Transverse colon (tissue), 4 donors: ENCODE data around the gene RRP1B. TPM values are rescaled to one million over a fixed set of nuclear protein-coding genes. Genes with fewer than 3 reads are reported as not detected.

Experiments
- DNase-seq: peaks from one replicate; pipeline ENCODE4 v3.0.0-alpha.2; 2019
- H3K27ac ChIP-seq, 4 donors: fragments of 200-600 bp; sonication (generic); 2 replicates each; pipeline ENCODE4 v1.5.1; 2016 to 2018; ENCODE audit warnings: inconsistent platforms in 4 of 4
- H3K27me3 ChIP-seq: fragments of 200-600 bp; sonication (generic); 2 replicates; pipeline ENCODE4 v1.5.1; 2017; ENCODE audit warnings: inconsistent platforms
- H3K36me3 ChIP-seq, 4 donors: fragments of 200-600 bp; sonication (generic); 2 replicates each; pipeline ENCODE4 v1.5.1; 2017 to 2019; ENCODE audit warnings: inconsistent platforms in 4 of 4
- H3K4me1 ChIP-seq, 4 donors: fragments of 200-600 bp; sonication (generic); 2 replicates each; pipeline ENCODE4 v1.5.1; 2017 to 2020; ENCODE audit warnings: inconsistent platforms in 4 of 4
- H3K4me3 ChIP-seq, 4 donors: fragments of 200-600 bp; sonication (generic); 1 replicate in 1 of 4; 2 replicates in 3 of 4; pipeline versions ENCODE4 v1.5.1 to v1.6.1; 2017 to 2019; ENCODE audit warnings: inconsistent platforms in 4 of 4
- H3K9me3 ChIP-seq, 2 donors: fragments of 200-600 bp; sonication (generic); 2 replicates each; pipeline ENCODE4 v1.5.1; 2017 to 2019; ENCODE audit warnings: inconsistent platforms in 2 of 2
- EP300 ChIP-seq: sonication (generic); formaldehyde crosslinking; IDR thresholded peaks from one replicate; pipeline ENCODE4 v1.6.1; 2017; ENCODE audit warnings: antibody characterized with exemption, low read depth
- POLR2A ChIP-seq: fragments of 450-650 bp; IDR thresholded peaks from one replicate; pipeline ENCODE4 v1.6.1; 2016; ENCODE audit warnings: antibody characterized with exemption, mild to moderate bottlenecking, moderate library complexity
- POLR2AphosphoS5 ChIP-seq, 3 donors: sonication (generic); formaldehyde crosslinking; IDR thresholded peaks; one replicate each; pipeline ENCODE4 v1.6.1; 2016; ENCODE audit warnings: antibody characterized with exemption in 3 of 3
- WGBS, 2 donors: methylation state at CpG; one replicate each; pipeline ENCODE4 v1.1.5; 2018; ENCODE audit warnings: low coverage in 1 of 2; 5-methylcytosine and 5-hydroxymethylcytosine counted together
- in situ Hi-C, 4 donors: fragments of 200-750 bp; cut with MboI; loops; one replicate each; pipeline versions ENCODE4 v1.15.0 to v1.15.1; 2017; ENCODE audit warnings: low sequenced_read_pairs in 3 of 4, low pct_ligation_motif_present in 1 of 4, low pct_unique_long_range_greater_than_20kb in 1 of 4
- intact Hi-C: fragments of 100-400 bp; cut with DNase I; formaldehyde crosslinking; loops from one replicate; pipeline ENCODE4 v1.15.1; 2023; ENCODE audit warnings: low total_unique reads
- total RNA-seq, 4 donors: library from RNA; depleted of rRNA; stranded (reverse); fragments of >200 nt; gene quantifications; one replicate each; pipeline ENCODE4 v1.1.0, GENCODE V29; 2016
- TF ChIP-seq, protein P1 (sequence below), 5 experiments: fragments of 200-600 bp in 3 of 5; fragments of 450-650 bp in 2 of 5; sonication (generic) in 3 of 5; IDR thresholded peaks; 1 replicate in 2 of 5; 2 replicates in 3 of 5; pipeline ENCODE4 v1.5.1; 2016 to 2017; ENCODE audit warnings: antibody characterized with exemption in 5 of 5, inconsistent platforms in 3 of 5, mild to moderate bottlenecking in 2 of 5, moderate library complexity in 1 of 5

Gene RRP1B
- total RNA-seq, 4 donors from 2014 or later, result 6.0 to 15.4 (median 12.0) TPM

DNA sequence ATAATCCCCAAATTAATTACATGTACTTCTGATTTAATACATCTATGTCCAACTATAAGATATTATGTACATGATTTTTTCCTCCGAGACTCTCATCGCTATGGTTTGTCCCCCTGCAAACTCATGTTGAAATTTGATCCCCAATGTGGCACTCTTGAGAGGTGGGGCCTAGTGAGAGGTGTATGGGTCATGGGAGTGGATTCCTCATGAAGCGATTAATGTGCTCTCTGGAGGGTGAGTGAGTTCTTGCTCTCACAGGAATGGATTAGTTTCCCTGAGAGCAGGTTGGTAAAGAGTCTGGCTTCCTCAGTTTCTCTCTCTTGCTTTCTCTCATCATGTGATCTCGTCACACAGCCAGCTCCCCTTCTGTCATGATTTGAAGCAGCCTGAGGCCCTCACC, 16.2 kb upstream of the RRP1B start:
- H3K27ac ChIP-seq, result no peak overlapping the region
- TF ChIP-seq POLR2A, result no peak
- TF ChIP-seq, protein P1, sequence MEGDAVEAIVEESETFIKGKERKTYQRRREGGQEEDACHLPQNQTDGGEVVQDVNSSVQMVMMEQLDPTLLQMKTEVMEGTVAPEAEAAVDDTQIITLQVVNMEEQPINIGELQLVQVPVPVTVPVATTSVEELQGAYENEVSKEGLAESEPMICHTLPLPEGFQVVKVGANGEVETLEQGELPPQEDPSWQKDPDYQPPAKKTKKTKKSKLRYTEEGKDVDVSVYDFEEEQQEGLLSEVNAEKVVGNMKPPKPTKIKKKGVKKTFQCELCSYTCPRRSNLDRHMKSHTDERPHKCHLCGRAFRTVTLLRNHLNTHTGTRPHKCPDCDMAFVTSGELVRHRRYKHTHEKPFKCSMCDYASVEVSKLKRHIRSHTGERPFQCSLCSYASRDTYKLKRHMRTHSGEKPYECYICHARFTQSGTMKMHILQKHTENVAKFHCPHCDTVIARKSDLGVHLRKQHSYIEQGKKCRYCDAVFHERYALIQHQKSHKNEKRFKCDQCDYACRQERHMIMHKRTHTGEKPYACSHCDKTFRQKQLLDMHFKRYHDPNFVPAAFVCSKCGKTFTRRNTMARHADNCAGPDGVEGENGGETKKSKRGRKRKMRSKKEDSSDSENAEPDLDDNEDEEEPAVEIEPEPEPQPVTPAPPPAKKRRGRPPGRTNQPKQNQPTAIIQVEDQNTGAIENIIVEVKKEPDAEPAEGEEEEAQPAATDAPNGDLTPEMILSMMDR (IDR thresholded peaks at IDR 0.05), result no peak
- no peak for TF ChIP-seq EP300
- no peak for TF ChIP-seq POLR2AphosphoS5 (IDR thresholded peaks at IDR 0.05)
- intact Hi-C loops (no loop called here), in situ Hi-C loops (no loop called here)
- no peaks in the 10 kb centered on the region for H3K36me3 ChIP-seq
- H3K9me3 ChIP-seq, result no peaks in the 10 kb centered on the region
- no peak for DNase-seq
- H3K4me3 ChIP-seq, result no peak overlapping the region
- peaks cover 0 to 21% (median 10%) of the 10 kb centered on the region in 4 donors for H3K4me1 ChIP-seq
- 94 to 100% methylated on average over 4 of the region's 4 CpGs for WGBS, 2 donors
- no peaks in the 10 kb centered on the region for H3K27me3 ChIP-seq

DNA sequence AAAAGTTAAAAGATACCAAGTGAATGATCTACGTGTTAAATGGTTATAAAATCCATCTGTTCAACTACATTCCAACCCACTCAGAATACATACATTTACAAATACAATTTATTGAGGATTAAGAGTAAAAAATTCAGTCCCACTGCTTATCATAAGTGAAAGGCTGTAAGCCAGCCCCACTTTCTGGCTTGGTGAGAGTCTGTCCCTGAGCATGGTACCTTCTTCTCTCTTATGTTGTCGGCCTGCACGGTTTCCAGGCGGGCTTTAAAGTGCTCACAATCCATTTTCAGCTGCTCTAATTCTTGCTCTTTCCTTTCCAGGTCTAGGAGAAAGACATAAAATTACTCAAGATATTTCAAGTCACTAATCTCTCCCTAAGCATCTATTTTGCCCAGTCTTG, 15.3 kb upstream of the RRP1B start:
- no peak for TF ChIP-seq POLR2AphosphoS5 (IDR thresholded peaks at IDR 0.05)
- TF ChIP-seq, protein P1 (IDR thresholded peaks at IDR 0.05), result no peak
- no peak for TF ChIP-seq POLR2A
- no peak for TF ChIP-seq EP300
- no peak for DNase-seq
- Histone ChIP-seq H3K9me3 (no peaks in the 10 kb centered on the region), H3K27me3 (no peaks in the 10 kb centered on the region), H3K27ac (no peak overlapping the region), H3K4me3 (no peak overlapping the region), H3K4me1 (peaks cover 0 to 21% (median 10%) of the 10 kb centered on the region in 4 donors), H3K36me3 (no peaks in the 10 kb centered on the region)
- WGBS, 2 donors, result 86 to 95% methylated on average over 2 to 4 of the region's 4 CpGs
- in situ Hi-C loops, result no loop called here
- intact Hi-C loops, result no loop called here

DNA sequence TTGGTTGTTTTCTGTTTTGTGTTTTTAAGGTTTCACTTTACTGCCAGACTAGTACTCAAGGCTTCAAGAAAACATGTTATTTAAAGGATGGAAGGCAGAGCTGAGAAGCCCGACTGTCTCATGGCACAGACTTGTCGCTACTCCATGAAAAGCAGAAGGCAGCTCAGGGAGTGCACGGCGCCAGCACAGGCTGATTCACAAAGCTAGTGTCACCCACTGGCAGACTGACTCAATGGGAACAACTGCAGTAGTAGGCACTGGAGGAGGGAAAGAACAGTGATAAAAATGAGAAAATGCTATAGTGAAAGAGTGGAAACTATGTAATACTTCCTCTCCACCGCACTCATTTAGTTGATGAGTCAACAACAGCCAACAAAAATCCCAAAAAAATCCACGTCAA, 14.8 kb upstream of the RRP1B start:
- Histone ChIP-seq H3K36me3 (no peaks in the 10 kb centered on the region), H3K9me3 (no peaks in the 10 kb centered on the region), H3K27ac (peak overlapping the region in 1 of 4 donors; percentile 3), H3K4me3 (no peak overlapping the region), H3K27me3 (no peaks in the 10 kb centered on the region), H3K4me1 (peaks cover 0 to 21% (median 10%) of the 10 kb centered on the region in 4 donors)
- intact Hi-C loops, result no loop called here
- 74% methylated on average over 4 to 6 of the region's 6 CpGs for WGBS, 2 donors
- TF ChIP-seq POLR2AphosphoS5 (IDR thresholded peaks at IDR 0.05) (no peak), EP300 (no peak), POLR2A (no peak)
- TF ChIP-seq, protein P1 (IDR thresholded peaks at IDR 0.05), result no peak
- DNase-seq, result no peak
- in situ Hi-C loops, result no loop called here

DNA sequence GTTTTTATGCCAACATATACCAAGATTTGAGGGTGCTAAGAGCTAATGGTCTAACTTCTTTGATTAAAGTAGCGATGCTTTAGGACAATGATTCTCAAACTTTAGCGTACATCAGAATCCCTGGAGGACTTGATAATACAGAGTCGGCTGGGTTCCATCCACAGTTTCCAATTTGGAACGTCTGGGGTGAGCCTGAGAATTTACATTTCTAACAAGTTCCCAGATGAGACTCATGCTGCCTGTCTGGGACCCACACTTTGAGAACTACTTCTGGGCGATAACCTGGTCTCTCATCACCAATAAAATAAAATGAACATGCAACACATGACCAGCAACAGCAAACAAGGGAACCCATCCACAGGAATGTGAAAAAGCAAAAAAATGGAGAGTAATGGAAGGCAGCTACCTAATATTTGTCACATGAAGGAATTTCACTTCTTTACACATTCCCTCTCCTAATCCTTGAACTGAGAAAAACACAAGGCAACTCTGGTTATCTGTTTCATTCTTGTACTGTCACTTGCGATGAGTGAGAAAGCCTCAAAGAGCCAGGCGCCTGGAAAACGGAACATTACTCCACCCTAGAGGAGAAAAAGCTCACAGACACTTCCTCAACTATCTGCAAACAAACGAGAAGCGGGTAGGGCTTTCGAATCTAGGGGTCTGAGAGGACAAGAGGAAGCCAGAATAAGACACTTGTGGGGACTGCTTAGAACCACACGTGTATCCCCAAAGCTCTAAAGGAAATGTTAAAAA, 14.0 kb upstream of the RRP1B start:
- intact Hi-C loops (no loop called here), in situ Hi-C loops (no loop called here)
- peak; percentile 67 for DNase-seq
- Histone ChIP-seq H3K27me3 (no peaks in the 10 kb centered on the region), H3K4me3 (peak overlapping the region in 1 of 4 donors; percentile 12), H3K9me3 (no peaks in the 10 kb centered on the region), H3K36me3 (no peaks in the 10 kb centered on the region), H3K27ac (peak overlapping the region; percentile 54 to 74 (median 62)), H3K4me1 (peaks cover 0 to 16% (median 8%) of the 10 kb centered on the region in 4 donors)
- TF ChIP-seq, protein P1 (IDR thresholded peaks at IDR 0.05), result peak; percentile 31 to 60 (median 48)
- TF ChIP-seq POLR2AphosphoS5 (IDR thresholded peaks at IDR 0.05), result no peak
- 18 to 32% methylated on average over 9 to 12 of the region's 12 CpGs for WGBS, 2 donors
